Measurements from ENCODE around the gene PAFAH2.

The PAFAH2 gene

DNA sequence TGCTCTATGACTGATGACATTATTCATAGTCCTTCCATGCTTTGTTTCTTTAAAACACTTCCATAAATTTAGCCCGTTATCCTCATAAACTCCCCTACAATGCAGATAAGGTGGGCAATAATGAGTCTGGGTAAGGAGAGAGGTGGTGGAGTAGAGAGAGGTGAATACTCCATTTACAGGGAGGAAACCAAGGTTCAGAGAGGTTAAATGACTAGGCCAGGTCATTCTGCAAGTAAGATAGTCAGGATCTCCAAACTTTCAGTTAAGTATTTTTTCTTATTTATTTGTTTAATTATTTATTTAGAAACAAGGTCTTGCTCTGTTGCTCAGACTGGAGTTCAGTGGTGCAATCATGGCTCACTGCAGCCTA lies 26.1 kb downstream of the PAFAH2 start (continued):
- TF ChIP-seq ZNF561 (tag by site-specific recombination; IDR thresholded peaks at IDR 0.05; ENCODE audit: borderline replicate concordance) (no peak), ZNF830 (tag by site-specific recombination; IDR thresholded peaks at IDR 0.05; ENCODE audit: low read depth) (no peak)

DNA sequence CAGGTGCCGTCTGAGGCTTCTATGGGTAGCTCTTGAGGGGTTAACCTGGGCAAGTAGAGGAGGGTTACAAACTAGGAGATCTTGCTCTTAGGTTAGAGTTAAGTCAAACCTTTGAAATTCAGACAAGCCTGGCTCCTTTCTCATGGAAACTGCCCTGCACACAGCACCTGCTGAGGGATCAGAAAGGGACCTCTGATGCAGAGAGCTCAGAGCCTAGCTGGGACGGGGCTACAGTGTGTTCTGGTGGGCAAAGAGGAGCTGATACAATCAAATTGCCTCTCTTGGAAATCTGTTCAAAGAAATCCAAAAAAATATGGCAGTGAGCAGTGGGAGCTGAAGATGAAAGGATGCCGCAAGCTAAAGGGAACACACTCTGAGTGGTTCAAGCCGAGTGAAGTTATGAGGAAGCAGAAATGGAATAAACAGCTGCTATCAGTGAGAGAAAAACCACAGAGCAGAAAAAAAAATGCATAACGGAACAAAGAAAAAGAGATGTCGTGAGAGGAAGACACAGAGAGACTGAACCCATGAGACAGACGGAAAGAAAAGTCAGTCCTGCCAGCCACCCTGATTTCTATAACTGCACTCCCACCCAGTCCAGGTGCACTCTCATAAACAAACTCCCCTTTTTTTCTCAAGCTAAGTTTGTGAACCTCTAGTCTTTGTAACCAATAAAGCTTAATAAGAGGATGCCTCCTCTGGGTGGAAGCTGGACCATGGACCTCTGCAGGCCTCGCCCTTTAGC lies 26.6 kb downstream of the PAFAH2 start:
- H3K4me3 ChIP-seq (ENCODE audit: low read depth, low read length): no peak overlapping the region
- no peak overlapping the region for H3K27ac ChIP-seq (ENCODE audit: extremely low read depth, low read depth, low read length)
- CTCF ChIA-PET: interaction anchor here (1.0 to 1.2 kb wide), 3 partner anchors 27 to 76 kb away, joined by 3 to 5 read pairs (median 4); partner anchors contain the start of gene PAFAH2
- H3K36me3 ChIP-seq (ENCODE audit: control insufficient read depth in 2 of 2, insufficient read depth in 1 of 2, low read length in 2 of 2): peaks cover 4 to 69% of the 10 kb centered on the region in 2 experiments; a peak in 2 of 3 replicates
- H3K4me1 ChIP-seq (ENCODE audit: control insufficient read depth, insufficient read depth, low read length): no peaks in the 10 kb centered on the region
- TF ChIP-seq EGR2 (tag by site-specific recombination; IDR thresholded peaks at IDR 0.05; ENCODE audit: low read depth) (no peak), ZNF10 (tag by site-specific recombination; IDR thresholded peaks at IDR 0.05) (peak; percentile 68), PRDM1 (tag by site-specific recombination; IDR thresholded peaks at IDR 0.05) (no peak)
- POLR2A ChIA-PET: interaction anchor here (0.8 kb wide), 1 partner anchor 18 kb away, joined by 4 read pairs; no protein-coding TSS in a partner anchor
- H3K9me3 ChIP-seq (ENCODE audit: control insufficient read depth, insufficient read depth, low read depth, low read length): no peaks in the 10 kb centered on the region

DNA sequence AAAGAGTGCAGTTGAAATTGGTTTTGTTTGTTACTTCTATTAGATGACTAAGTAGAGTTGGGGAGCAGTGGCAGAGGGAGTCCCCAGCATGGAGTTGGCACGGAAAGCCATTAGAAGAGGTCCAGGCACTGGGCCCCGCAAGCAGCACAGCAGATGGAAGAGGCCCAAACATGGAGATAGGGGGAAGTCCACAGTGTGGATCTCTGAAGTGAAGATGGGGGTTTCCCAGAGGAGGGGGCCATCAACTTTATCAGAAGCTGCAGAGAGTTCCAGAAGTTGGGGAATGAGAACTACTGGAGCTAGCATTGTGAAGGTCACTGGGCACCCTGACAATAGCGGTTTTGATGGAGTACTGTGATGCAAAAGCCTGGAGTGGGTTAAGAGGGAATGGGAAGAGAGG lies 30.6 kb downstream of the PAFAH2 start:
- Histone ChIP-seq H3K9me3 (ENCODE audit: control insufficient read depth, insufficient read depth, low read depth, low read length) (no peaks in the 10 kb centered on the region), H3K36me3 (ENCODE audit: control insufficient read depth in 2 of 2, insufficient read depth in 1 of 2, low read length in 2 of 2) (peaks cover 0 to 48% of the 10 kb centered on the region in 2 experiments; a peak in 2 of 3 replicates), H3K4me1 (ENCODE audit: control insufficient read depth, insufficient read depth, low read length) (no peaks in the 10 kb centered on the region), H3K27ac (ENCODE audit: extremely low read depth, low read depth, low read length) (no peak overlapping the region), H3K4me3 (ENCODE audit: low read depth, low read length) (no peak overlapping the region)
- ChIA-PET POLR2A (interaction anchor here (0.6 to 0.9 kb wide), 2 partner anchors 30 to 46 kb away, joined by 5 read pairs; partner anchors contain the start of gene PAFAH2), CTCF (interaction anchor here (0.7 kb wide), 2 partner anchors 28 to 30 kb away, joined by 3 read pairs; partner anchors contain the start of gene PAFAH2)
- TF ChIP-seq, protein P1, sequence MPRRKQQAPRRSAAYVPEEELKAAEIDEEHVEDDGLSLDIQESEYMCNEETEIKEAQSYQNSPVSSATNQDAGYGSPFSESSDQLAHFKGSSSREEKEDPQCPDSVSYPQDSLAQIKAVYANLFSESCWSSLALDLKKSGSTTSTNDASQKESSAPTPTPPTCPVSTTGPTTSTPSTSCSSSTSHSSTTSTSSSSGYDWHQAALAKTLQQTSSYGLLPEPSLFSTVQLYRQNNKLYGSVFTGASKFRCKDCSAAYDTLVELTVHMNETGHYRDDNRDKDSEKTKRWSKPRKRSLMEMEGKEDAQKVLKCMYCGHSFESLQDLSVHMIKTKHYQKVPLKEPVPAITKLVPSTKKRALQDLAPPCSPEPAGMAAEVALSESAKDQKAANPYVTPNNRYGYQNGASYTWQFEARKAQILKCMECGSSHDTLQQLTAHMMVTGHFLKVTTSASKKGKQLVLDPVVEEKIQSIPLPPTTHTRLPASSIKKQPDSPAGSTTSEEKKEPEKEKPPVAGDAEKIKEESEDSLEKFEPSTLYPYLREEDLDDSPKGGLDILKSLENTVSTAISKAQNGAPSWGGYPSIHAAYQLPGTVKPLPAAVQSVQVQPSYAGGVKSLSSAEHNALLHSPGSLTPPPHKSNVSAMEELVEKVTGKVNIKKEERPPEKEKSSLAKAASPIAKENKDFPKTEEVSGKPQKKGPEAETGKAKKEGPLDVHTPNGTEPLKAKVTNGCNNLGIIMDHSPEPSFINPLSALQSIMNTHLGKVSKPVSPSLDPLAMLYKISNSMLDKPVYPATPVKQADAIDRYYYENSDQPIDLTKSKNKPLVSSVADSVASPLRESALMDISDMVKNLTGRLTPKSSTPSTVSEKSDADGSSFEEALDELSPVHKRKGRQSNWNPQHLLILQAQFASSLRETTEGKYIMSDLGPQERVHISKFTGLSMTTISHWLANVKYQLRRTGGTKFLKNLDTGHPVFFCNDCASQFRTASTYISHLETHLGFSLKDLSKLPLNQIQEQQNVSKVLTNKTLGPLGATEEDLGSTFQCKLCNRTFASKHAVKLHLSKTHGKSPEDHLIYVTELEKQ (tag by site-specific recombination; IDR thresholded peaks at IDR 0.05; ENCODE audit: borderline replicate concordance): no peak
- TF ChIP-seq, protein P2, sequence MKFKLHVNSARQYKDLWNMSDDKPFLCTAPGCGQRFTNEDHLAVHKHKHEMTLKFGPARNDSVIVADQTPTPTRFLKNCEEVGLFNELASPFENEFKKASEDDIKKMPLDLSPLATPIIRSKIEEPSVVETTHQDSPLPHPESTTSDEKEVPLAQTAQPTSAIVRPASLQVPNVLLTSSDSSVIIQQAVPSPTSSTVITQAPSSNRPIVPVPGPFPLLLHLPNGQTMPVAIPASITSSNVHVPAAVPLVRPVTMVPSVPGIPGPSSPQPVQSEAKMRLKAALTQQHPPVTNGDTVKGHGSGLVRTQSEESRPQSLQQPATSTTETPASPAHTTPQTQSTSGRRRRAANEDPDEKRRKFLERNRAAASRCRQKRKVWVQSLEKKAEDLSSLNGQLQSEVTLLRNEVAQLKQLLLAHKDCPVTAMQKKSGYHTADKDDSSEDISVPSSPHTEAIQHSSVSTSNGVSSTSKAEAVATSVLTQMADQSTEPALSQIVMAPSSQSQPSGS (tag by site-specific recombination; IDR thresholded peaks at IDR 0.05; ENCODE audit: low read depth): no peak
- TF ChIP-seq ZNF132 (tag by site-specific recombination; IDR thresholded peaks at IDR 0.05; ENCODE audit: borderline replicate concordance) (no peak), ZNF654 (tag by site-specific recombination; IDR thresholded peaks at IDR 0.05; ENCODE audit: low read depth) (no peak), KLF8 (tag by site-specific recombination; IDR thresholded peaks at IDR 0.05) (no peak), ZNF658 (tag by site-specific recombination; IDR thresholded peaks at IDR 0.05) (no peak), SETDB1 (IDR thresholded peaks at IDR 0.05; ENCODE audit: insufficient read length, low read length) (no peak), ZBTB20 (tag by site-specific recombination; IDR thresholded peaks at IDR 0.05) (no peak), ZNF768 (tag by site-specific recombination; IDR thresholded peaks at IDR 0.05) (no peak), ZNF184 (tag by site-specific recombination; IDR thresholded peaks at IDR 0.05) (no peak), ZNF394 (tag by site-specific recombination; IDR thresholded peaks at IDR 0.05; ENCODE audit: borderline replicate concordance) (no peak), ZNF548 (tag by site-specific recombination; IDR thresholded peaks at IDR 0.05) (no peak), KLF16 (tag by site-specific recombination; IDR thresholded peaks at IDR 0.05) (no peak), ZNF747 (tag by site-specific recombination; IDR thresholded peaks at IDR 0.05) (no peak), GLI4 (tag by site-specific recombination; IDR thresholded peaks at IDR 0.05) (no peak)
- TF ChIP-seq, protein P3, sequence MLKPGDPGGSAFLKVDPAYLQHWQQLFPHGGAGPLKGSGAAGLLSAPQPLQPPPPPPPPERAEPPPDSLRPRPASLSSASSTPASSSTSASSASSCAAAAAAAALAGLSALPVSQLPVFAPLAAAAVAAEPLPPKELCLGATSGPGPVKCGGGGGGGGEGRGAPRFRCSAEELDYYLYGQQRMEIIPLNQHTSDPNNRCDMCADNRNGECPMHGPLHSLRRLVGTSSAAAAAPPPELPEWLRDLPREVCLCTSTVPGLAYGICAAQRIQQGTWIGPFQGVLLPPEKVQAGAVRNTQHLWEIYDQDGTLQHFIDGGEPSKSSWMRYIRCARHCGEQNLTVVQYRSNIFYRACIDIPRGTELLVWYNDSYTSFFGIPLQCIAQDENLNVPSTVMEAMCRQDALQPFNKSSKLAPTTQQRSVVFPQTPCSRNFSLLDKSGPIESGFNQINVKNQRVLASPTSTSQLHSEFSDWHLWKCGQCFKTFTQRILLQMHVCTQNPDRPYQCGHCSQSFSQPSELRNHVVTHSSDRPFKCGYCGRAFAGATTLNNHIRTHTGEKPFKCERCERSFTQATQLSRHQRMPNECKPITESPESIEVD (tag by site-specific recombination; IDR thresholded peaks at IDR 0.05): no peak
- TF ChIP-seq, protein P4, sequence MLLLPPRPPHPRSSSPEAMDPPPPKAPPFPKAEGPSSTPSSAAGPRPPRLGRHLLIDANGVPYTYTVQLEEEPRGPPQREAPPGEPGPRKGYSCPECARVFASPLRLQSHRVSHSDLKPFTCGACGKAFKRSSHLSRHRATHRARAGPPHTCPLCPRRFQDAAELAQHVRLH (tag by site-specific recombination; IDR thresholded peaks at IDR 0.05): no peak
